ENCODE measurements around the gene TEX22. TPM values are rescaled to one million over a fixed set of nuclear protein-coding genes. Genes with fewer than 3 reads are reported as not detected.
A peak's percentile ranks its signal among the peaks of the same experiment; 100 is the strongest.

Gene TEX22
- total RNA-seq, 2 donors from 2014 or later, result 1.8 to 3.3 TPM

- ATAC-seq (replicated peaks in 1 of 2) (peak; percentile 74 to 81), DNase-seq (peak; percentile 63 to 68)
- peaks cover 39% of the 10 kb centered on the region for H3K4me1 Mint-ChIP-seq (ENCODE audit: low read depth)
- H3K4me3 Mint-ChIP-seq, result peak within 1 kb of the TSS; percentile 88 to 90
- no peaks in the 10 kb centered on the region for H3K9me3 Mint-ChIP-seq
- peak within 1 kb of the TSS; percentile 88 for H3K27ac Mint-ChIP-seq
- H3K36me3 Mint-ChIP-seq (ENCODE audit: insufficient read depth in 2 of 2), result peaks cover 3 to 7% of the 10 kb centered on the region in 2 donors
- no peaks in the 10 kb centered on the region for H3K27me3 Mint-ChIP-seq (ENCODE audit: low read depth)
Measured at GRCh38 chr14:105419195-105420091, 21.1 kb downstream of the TEX22 start, which contains the start of gene MTA1. Gene MTA1 (plus strand): TSS chr14:105419827. CDS start chr14:105420036, 209 bp downstream.

DNA sequence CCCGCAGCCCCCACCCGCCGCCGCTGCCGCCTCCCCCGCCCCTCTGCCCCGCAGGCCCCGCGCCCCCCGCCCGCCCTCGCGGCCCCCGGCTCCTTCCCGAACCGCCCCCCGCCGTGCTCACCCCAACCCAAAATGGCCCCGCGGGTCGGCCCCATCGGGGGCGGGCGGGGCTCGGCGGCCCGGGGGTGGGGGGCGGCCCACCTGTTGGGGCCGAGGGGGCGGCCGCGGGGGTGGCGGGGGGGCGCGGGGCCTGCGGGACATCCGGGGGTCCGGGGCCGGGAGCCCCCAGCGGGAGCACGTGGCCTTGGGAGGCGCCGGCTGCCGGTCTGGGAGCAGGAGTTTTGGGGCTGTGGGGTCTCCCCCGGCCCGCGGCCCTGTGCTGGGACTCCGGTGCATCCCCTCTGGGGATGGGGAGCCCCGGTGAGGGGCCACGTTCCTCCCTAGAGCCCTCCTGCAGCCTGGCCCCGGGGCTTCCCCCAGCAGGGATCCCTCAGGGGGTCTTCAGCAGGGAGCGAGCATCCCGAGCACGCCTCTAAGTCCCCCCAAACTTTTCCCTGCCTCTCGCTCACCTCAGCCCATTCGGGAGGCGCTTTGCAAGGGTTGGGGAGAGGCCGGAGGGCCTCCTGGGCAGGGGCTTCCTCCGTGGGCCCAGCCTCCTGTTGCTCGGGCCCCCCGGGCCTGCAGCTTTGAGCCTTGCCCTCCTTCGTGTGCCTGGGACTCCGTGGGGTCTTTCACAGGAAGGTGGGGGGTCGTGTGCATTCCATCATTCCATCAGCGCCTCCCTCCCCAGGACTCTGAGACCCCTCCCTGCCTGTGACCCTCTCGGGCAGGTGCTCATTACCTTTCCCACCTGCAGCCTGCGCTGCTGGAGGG, 22.0 kb downstream of the TEX22 start:
- H3K9me3 Mint-ChIP-seq, result no peaks in the 10 kb centered on the region
- ATAC-seq (replicated peaks in 1 of 2) (peak; percentile 13 to 30), DNase-seq (no peak)
- no peaks in the 10 kb centered on the region for H3K27me3 Mint-ChIP-seq (ENCODE audit: low read depth)
- peaks cover 3 to 7% of the 10 kb centered on the region in 2 donors for H3K36me3 Mint-ChIP-seq (ENCODE audit: insufficient read depth in 2 of 2)
- H3K4me3 Mint-ChIP-seq, result peak overlapping the region; percentile 88 to 90
- H3K4me1 Mint-ChIP-seq (ENCODE audit: low read depth), result peaks cover 37% of the 10 kb centered on the region
- peak overlapping the region; percentile 88 for H3K27ac Mint-ChIP-seq

- Mint-ChIP-seq H3K27me3 (ENCODE audit: low read depth) (no peaks in the 10 kb centered on the region), H3K27ac (peak overlapping the region; percentile 88), H3K9me3 (no peaks in the 10 kb centered on the region), H3K36me3 (ENCODE audit: insufficient read depth in 2 of 2) (peaks cover 3 to 9% of the 10 kb centered on the region in 2 donors), H3K4me3 (peak overlapping the region; percentile 88 to 90), H3K4me1 (ENCODE audit: low read depth) (peaks cover 35% of the 10 kb centered on the region)
- DNase-seq (no peak), ATAC-seq (replicated peaks in 1 of 2) (no peak)
Measured at GRCh38 chr14:105420974-105421674, 22.8 kb downstream of the TEX22 start.

GRCh38 chr14:105421723-105422615, 23.6 kb downstream of the TEX22 start:
- no peaks in the 10 kb centered on the region for H3K27me3 Mint-ChIP-seq (ENCODE audit: low read depth)
- H3K4me1 Mint-ChIP-seq (ENCODE audit: low read depth), result peaks cover 36% of the 10 kb centered on the region
- ATAC-seq (replicated peaks in 1 of 2) (no peak), DNase-seq (no peak)
- H3K9me3 Mint-ChIP-seq, result no peaks in the 10 kb centered on the region
- H3K36me3 Mint-ChIP-seq (ENCODE audit: insufficient read depth in 2 of 2), result peaks cover 5 to 14% of the 10 kb centered on the region in 2 donors
- H3K4me3 Mint-ChIP-seq, result peak overlapping the region; percentile 88 to 90
- H3K27ac Mint-ChIP-seq, result peak overlapping the region; percentile 88

DNA sequence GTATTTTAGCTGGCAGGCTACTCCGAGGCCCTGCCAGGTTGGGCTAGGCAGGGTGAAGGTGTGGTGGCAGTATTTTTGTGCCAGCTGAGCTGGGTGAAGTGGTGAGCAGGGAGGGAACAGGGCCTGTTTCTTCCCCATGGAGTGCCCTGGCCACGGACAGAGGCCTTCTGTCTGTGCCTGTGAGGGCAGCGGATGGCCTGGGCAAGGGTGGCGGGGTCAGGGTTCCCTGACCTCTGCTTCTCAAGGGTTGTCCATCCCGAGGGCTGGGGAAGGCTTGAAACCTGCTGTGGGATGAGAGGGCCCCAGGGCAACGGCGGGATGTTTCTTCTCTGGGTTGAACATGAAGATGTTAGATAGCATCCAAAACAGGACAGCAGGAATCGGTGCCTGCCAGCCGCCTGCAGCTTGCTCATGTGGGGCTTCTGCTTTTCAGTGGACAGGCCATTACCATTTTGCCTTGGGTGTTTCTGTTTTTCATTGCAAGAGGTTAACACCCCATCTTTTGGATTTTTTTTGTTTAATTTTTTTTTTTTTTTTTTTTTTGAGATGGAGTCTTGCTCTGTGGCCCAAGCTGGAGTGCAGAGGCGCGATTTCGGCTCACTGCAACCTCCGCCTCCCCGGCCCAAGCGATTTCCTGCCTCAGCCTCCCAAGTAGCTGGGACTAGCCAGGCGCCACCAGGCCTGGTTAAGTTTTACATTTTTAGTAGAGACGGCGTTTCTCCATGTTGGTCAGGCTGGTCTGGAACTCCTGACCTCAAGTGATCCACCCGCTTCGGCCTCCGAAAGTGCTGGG, 24.6 kb downstream of the TEX22 start:
- no peak for DNase-seq
- ATAC-seq (replicated peaks in 1 of 2), result no peak
- Mint-ChIP-seq H3K27ac (peak overlapping the region; percentile 50), H3K4me3 (peak overlapping the region in 1 of 2 donors; percentile 90), H3K27me3 (ENCODE audit: low read depth) (no peaks in the 10 kb centered on the region), H3K9me3 (no peaks in the 10 kb centered on the region), H3K4me1 (ENCODE audit: low read depth) (peaks cover 42% of the 10 kb centered on the region), H3K36me3 (ENCODE audit: insufficient read depth in 2 of 2) (peaks cover 7 to 16% of the 10 kb centered on the region in 2 donors)

- peaks cover 34% of the 10 kb centered on the region for H3K4me1 Mint-ChIP-seq (ENCODE audit: low read depth)
- H3K27ac Mint-ChIP-seq, result peak overlapping the region; percentile 73
Measured at GRCh38 chr14:105423488-105424195, 25.3 kb downstream of the TEX22 start.

DNA sequence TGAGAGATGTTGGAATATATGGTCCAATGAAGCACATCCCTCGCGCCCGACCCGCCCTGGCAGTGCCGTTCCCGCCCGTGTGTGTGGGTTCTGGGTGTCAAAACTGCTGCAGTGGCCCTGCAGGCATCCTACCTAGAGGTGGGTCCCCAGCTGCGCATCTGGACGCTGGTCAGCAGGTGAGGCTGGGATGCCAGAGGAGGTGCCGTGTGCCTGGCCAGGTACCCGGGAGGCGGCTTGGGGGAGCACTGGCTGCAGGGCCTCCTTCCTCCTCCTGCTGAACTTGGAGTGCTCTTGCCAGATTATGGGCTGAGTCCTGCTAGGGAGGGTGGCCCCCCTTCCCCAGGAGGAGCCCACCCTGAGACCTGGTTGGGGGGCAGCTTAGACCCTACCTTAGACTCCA, 26.5 kb downstream of the TEX22 start:
- Mint-ChIP-seq H3K36me3 (ENCODE audit: insufficient read depth in 2 of 2) (peaks cover 7 to 20% of the 10 kb centered on the region in 2 donors), H3K9me3 (no peaks in the 10 kb centered on the region), H3K27ac (no peak overlapping the region), H3K27me3 (ENCODE audit: low read depth) (no peaks in the 10 kb centered on the region), H3K4me1 (ENCODE audit: low read depth) (peaks cover 30% of the 10 kb centered on the region), H3K4me3 (no peak overlapping the region)
- no peak for ATAC-seq (replicated peaks in 1 of 2)
- DNase-seq, result no peak

More at GRCh38 chr14:105423488-105424195, 25.3 kb downstream of the TEX22 start:
- ATAC-seq (replicated peaks in 1 of 2) (no peak), DNase-seq (no peak)
- peaks cover 7 to 20% of the 10 kb centered on the region in 2 donors for H3K36me3 Mint-ChIP-seq (ENCODE audit: insufficient read depth in 2 of 2)
- no peaks in the 10 kb centered on the region for H3K27me3 Mint-ChIP-seq (ENCODE audit: low read depth)
- no peaks in the 10 kb centered on the region for H3K9me3 Mint-ChIP-seq
- peak overlapping the region in 1 of 2 donors; percentile 39 for H3K4me3 Mint-ChIP-seq

DNA sequence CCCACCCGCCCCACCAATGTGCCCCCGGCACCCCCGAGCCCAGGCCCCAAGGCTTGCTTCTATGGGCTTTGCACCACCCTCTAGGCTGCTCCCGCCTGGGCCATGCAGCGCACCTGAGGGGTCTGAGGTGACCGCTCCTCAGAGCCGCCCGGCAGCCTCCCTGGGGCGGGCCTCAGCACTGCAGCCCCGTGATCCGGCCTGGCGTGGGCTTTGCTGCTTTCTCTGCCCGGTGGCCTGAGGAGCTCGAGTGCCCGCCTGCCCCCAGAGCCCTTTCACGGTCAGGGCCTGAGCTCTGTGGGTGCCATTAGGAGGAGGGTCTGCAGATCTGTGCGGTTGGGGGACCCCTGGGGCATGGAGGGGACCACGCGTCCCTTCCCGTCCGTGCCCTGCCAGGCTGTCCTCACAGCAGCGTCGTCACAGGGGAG, 27.5 kb downstream of the TEX22 start:
- Mint-ChIP-seq H3K4me3 (no peak overlapping the region), H3K27ac (no peak overlapping the region), H3K9me3 (no peaks in the 10 kb centered on the region), H3K27me3 (ENCODE audit: low read depth) (no peaks in the 10 kb centered on the region), H3K36me3 (ENCODE audit: insufficient read depth in 2 of 2) (peaks cover 8 to 22% of the 10 kb centered on the region in 2 donors), H3K4me1 (ENCODE audit: low read depth) (peaks cover 27% of the 10 kb centered on the region)
- DNase-seq, result no peak
- ATAC-seq (replicated peaks in 1 of 2), result no peak

DNA sequence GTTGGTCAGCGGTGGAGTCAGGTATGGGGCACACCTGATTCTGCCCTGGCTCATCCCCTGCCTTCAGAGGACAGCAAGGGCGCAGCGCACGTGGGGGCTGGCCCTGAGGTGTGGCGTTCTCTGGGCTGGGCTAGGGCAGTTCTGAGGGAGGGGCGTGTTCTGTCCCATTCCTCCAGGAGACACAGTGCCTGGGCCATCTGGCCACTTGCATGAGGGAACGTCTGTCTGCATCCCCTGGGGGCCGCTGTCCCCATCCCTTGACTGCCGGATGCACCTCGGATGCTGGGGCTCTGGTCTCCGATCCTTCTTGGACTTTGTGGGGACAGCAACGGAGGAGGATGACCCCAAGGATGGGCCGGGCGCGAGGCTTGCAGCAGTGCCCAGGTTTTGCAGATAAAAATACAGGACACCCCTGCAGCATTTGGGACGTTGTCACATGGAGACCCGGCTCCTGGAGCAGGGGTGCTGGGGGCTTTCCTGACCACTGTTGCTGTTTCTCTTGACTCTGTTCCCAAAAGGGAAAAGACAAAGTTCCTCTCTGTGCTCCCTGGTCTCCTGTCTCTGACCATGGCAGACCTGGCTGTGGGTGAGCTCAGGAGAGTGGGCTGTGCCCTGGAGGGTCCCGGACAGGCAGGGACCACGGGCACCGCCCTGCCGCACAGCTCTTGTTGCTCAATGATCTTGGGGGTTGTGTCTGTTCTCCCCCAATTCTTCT, 28.2 kb downstream of the TEX22 start:
- Mint-ChIP-seq H3K9me3 (no peaks in the 10 kb centered on the region), H3K36me3 (ENCODE audit: insufficient read depth in 2 of 2) (peaks cover 7 to 25% of the 10 kb centered on the region in 2 donors), H3K27me3 (ENCODE audit: low read depth) (no peaks in the 10 kb centered on the region), H3K4me3 (no peak overlapping the region), H3K27ac (no peak overlapping the region), H3K4me1 (ENCODE audit: low read depth) (peaks cover 25% of the 10 kb centered on the region)
- ATAC-seq (replicated peaks in 1 of 2) (no peak), DNase-seq (no peak)

DNA sequence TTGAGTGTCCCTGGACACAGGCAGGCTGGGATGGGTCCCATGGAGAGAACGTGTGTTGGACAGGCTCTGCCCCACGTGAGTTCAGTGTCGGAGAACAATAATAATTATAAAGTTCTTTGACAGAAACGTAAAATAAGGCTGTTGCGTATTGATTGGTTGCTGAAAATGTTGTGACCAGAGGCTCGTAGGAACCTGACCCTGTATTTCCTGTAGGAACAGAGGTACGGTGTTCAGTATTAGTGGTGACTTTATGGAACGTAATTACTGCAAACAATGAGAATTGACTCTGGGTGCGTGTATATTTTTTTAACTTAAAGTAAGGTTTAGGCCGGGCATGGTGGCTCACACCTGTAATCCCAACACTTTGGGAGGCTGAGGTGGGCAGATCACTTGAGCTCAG, 29.1 kb downstream of the TEX22 start:
- peaks cover 18% of the 10 kb centered on the region for H3K4me1 Mint-ChIP-seq (ENCODE audit: low read depth)
- no peaks in the 10 kb centered on the region for H3K9me3 Mint-ChIP-seq
- DNase-seq (no peak), ATAC-seq (replicated peaks in 1 of 2) (no peak)
- no peaks in the 10 kb centered on the region for H3K27me3 Mint-ChIP-seq (ENCODE audit: low read depth)
- H3K36me3 Mint-ChIP-seq (ENCODE audit: insufficient read depth in 2 of 2), result peaks cover 7 to 25% of the 10 kb centered on the region in 2 donors
- H3K27ac Mint-ChIP-seq, result no peak overlapping the region
- H3K4me3 Mint-ChIP-seq, result no peak overlapping the region
